GM23338 (cell line): ENCODE results near the gene FHIP1A. TPM values are rescaled to one million over a fixed set of nuclear protein-coding genes. Genes with fewer than 3 reads are reported as not detected.

ENCODE experiments used
- ATAC-seq: fragments of 200-7000 bp; cut with Tn5 transposase; 3 replicates; pipeline ENCODE4 v1.9.1; 2020
- DNase-seq: peaks from one replicate; pipeline ENCODE4 v3.0.0-alpha.2; 2015; ENCODE audit warnings: low spot score
- H2AFZ ChIP-seq: fragments of 200-600 bp; sonication (generic); 2 replicates; pipeline ENCODE4 v1.8.0; 2016; ENCODE audit warnings: antibody characterized with exemption, mild to moderate bottlenecking, moderate library complexity
- H3F3A ChIP-seq: fragments of 200-600 bp; sonication (generic); replicated peaks from 2 replicates; pipeline ENCODE4 v1.8.0; 2017; ENCODE audit warnings: antibody characterized with exemption, mixed run types, low read depth
- H3K27ac ChIP-seq: fragments of 200-600 bp; sonication (generic); 2 replicates; pipeline ENCODE4 v1.6.1; 2016; ENCODE audit warnings: low read depth
- H3K27me3 ChIP-seq: fragments of 200-600 bp; sonication (generic); 2 replicates; pipeline ENCODE4 v1.8.0; 2016; ENCODE audit warnings: mild to moderate bottlenecking, mixed run types, moderate library complexity; ENCODE audit not compliant: insufficient read depth
- H3K36me3 ChIP-seq: fragments of 200-600 bp; sonication (generic); 2 replicates; pipeline ENCODE4 v1.8.0; 2016; ENCODE audit warnings: mild to moderate bottlenecking; ENCODE audit not compliant: insufficient read depth
- H3K4me1 ChIP-seq: fragments of 200-600 bp; sonication (generic); 2 replicates; pipeline ENCODE4 v1.8.0; 2016; ENCODE audit warnings: mild to moderate bottlenecking, moderate library complexity; ENCODE audit not compliant: insufficient read depth
- H3K4me2 ChIP-seq: fragments of 200-600 bp; sonication (generic); 2 replicates; pipeline ENCODE4 v1.7.1; 2017; ENCODE audit warnings: mixed run types
- H3K4me3 ChIP-seq: fragments of 200-600 bp; sonication (generic); 2 replicates; pipeline ENCODE4 v1.6.1; 2016; ENCODE audit warnings: mixed run types
- H3K79me2 ChIP-seq: fragments of 200-600 bp; sonication (generic); replicated peaks from 2 replicates; pipeline ENCODE4 v1.8.0; 2017; ENCODE audit warnings: mild to moderate bottlenecking; ENCODE audit not compliant: insufficient read depth
- H3K9me2 ChIP-seq: fragments of 200-600 bp; sonication (generic); 2 replicates; pipeline ENCODE4 v1.8.0; 2017; ENCODE audit not compliant: insufficient read depth
- H4K20me1 ChIP-seq: fragments of 200-600 bp; sonication (generic); replicated peaks from 2 replicates; pipeline ENCODE4 v1.8.0; 2017; ENCODE audit warnings: mild to moderate bottlenecking; ENCODE audit not compliant: insufficient read depth
- H3K27ac Mint-ChIP-seq: 2 replicates; pipeline ENCODE4 v1.8.0; 2020; ENCODE audit warnings: inconsistent platforms, mild to moderate bottlenecking, moderate library complexity, mixed read lengths
- H3K27me3 Mint-ChIP-seq: 3 replicates; pipeline ENCODE4 v1.8.0; 2022; ENCODE audit warnings: low read depth, mild to moderate bottlenecking, moderate library complexity, mixed read lengths, inconsistent platforms; ENCODE audit not compliant: insufficient read depth, poor library complexity
- H3K36me3 Mint-ChIP-seq: 3 replicates; pipeline ENCODE4 v1.8.0; 2021; ENCODE audit warnings: low read depth, mild to moderate bottlenecking, inconsistent platforms, moderate library complexity, mixed read lengths
- H3K4me1 Mint-ChIP-seq: 3 replicates; pipeline ENCODE4 v1.8.0; 2020; ENCODE audit warnings: mild to moderate bottlenecking, inconsistent platforms, mixed read lengths
- H3K4me3 Mint-ChIP-seq: 3 replicates; pipeline ENCODE4 v1.8.0; 2021; ENCODE audit warnings: moderate library complexity, mild to moderate bottlenecking, inconsistent platforms, mixed read lengths
- H3K9me3 Mint-ChIP-seq: 3 replicates; pipeline ENCODE4 v1.8.0; 2020; ENCODE audit warnings: moderate library complexity, mild to moderate bottlenecking, inconsistent platforms, mixed read lengths
- CREB1 ChIP-seq: fragments of 250-450 bp; sonication (Bioruptor Pico); IDR thresholded peaks from 2 replicates; pipeline ENCODE4 v1.5.0; 2020; ENCODE audit warnings: low read depth, mild to moderate bottlenecking, moderate library complexity
- CTCF ChIP-seq, 2 experiments: fragments of 200-600 bp in 1 of 2; sonication (generic) in 1 of 2; conservative IDR thresholded peaks; 2 replicates each; pipeline versions ENCODE4 v1.5.1 to v1.6.1; 2016 to 2017; ENCODE audit warnings: antibody characterized with exemption in 2 of 2, low read depth in 2 of 2, mild to moderate bottlenecking in 2 of 2, moderate library complexity in 1 of 2
- EZH2phosphoT487 ChIP-seq: fragments of 200-600 bp; sonication (generic); IDR thresholded peaks from one replicate; pipeline ENCODE4 v1.8.1; 2018; ENCODE audit warnings: antibody characterized with exemption; ENCODE audit not compliant: unreplicated experiment
- NANOG ChIP-seq: IDR thresholded peaks from 2 replicates; pipeline ENCODE4 v1.6.1; 2016; ENCODE audit warnings: antibody characterized with exemption, borderline replicate concordance
- POLR2AphosphoS5 ChIP-seq: IDR thresholded peaks from 2 replicates; pipeline ENCODE4 v1.6.1; 2016; ENCODE audit warnings: antibody characterized with exemption, low read depth
- ZNF114 ChIP-seq: fragments of 250-450 bp; sonication (Bioruptor Pico); IDR thresholded peaks from 2 replicates; pipeline ENCODE4 v1.5.0; 2020; ENCODE audit warnings: mild to moderate bottlenecking, moderate library complexity
- ZNF331 ChIP-seq: fragments of 250-450 bp; sonication (Bioruptor Pico); IDR thresholded peaks from 2 replicates; pipeline ENCODE4 v1.5.0; 2020; ENCODE audit warnings: low read depth, mild to moderate bottlenecking, moderate library complexity
- ZNF462 ChIP-seq: fragments of 250-450 bp; sonication (Bioruptor Pico); IDR thresholded peaks from 2 replicates; pipeline ENCODE4 v1.5.0; 2020; ENCODE audit warnings: mild to moderate bottlenecking, moderate library complexity
- polyA plus RNA-seq: library from polyadenylated mRNA; unstranded; fragments of >200 nt; fragmentation: Nextera tagmentation; extraction: Ambion mirVana; gene quantifications from 2 replicates; pipeline ENCODE4 v1.2.1, GENCODE V29; 2016
- total RNA-seq: library from RNA; depleted of rRNA; stranded (reverse); fragments of >200 nt; shearing (Covaris generic); gene quantifications from 2 replicates; pipeline ENCODE4 v1.2.3, GENCODE V29; 2014

FHIP1A gene
- total and polyA plus RNA-seq, 2 experiments from 2014 or later = 11.3 to 108 TPM

- DNase-seq (no peak), ATAC-seq (no peak)
- Histone ChIP-seq H4K20me1 (no peaks in the 10 kb centered on the region), H2AFZ (no peak overlapping the region), H3K4me2 (0 out of 2 replicates have a peak overlapping the region, but pooled peaks have one; percentile 39), H3K4me1 (peaks cover 83% of the 10 kb centered on the region), H3K9me2 (no peaks in the 10 kb centered on the region), H3K36me3 (no peaks in the 10 kb centered on the region), H3K79me2 (peaks cover 100% of the 10 kb centered on the region), H3F3A (no peaks in the 10 kb centered on the region), H3K27ac (no peak overlapping the region), H3K27me3 (no peaks in the 10 kb centered on the region), H3K4me3 (no peak overlapping the region)
- H3K4me1 Mint-ChIP-seq = peaks cover 58% of the 10 kb centered on the region
- no peaks in the 10 kb centered on the region for H3K27me3 Mint-ChIP-seq
- no peaks in the 10 kb centered on the region for H3K9me3 Mint-ChIP-seq
- peaks cover 5% of the 10 kb centered on the region; the same call in 1 of the 3 replicates for H3K36me3 Mint-ChIP-seq
- TF ChIP-seq ZNF331 (CRISPR knock-in tag) = no peak
- TF ChIP-seq EZH2phosphoT487 = no peak
- no peak for TF ChIP-seq CTCF (conservative IDR thresholded peaks at IDR 0.05; ENCODE audit: low read depth in 2 of 2)
- TF ChIP-seq ZNF462 (CRISPR knock-in tag) = no peak
- TF ChIP-seq NANOG = no peak
- no peak for TF ChIP-seq CREB1 (CRISPR knock-in tag)
- TF ChIP-seq ZNF114 = no peak
- no peak for TF ChIP-seq POLR2AphosphoS5
- no peak overlapping the region for H3K4me3 Mint-ChIP-seq
- H3K27ac Mint-ChIP-seq = no peak overlapping the region
Observed at GRCh38 chr4:151427266-151427665, 18.3 kb downstream of the FHIP1A start.
